Heart left ventricle (tissue), 16 donors: Measurements from ENCODE around the gene PLCL1. TPM values are rescaled to one million over a fixed set of nuclear protein-coding genes. Genes with fewer than 3 reads are reported as not detected.
A peak's percentile ranks its signal among the peaks of the same experiment; 100 is the strongest.

ENCODE experiments used
- ATAC-seq, 4 donors: fragments of 200-7000 bp; cut with Tn5 transposase; one replicate each; pipeline ENCODE4 v1.9.1; 2020 to 2022; ENCODE audit warnings: moderate library complexity in 4 of 4, mild to moderate bottlenecking in 3 of 4, moderate number of reproducible peaks in 1 of 4
- DNase-seq, 5 donors: peaks; one replicate each; pipeline ENCODE4 v3.0.0-alpha.2; 2020
- H3K27ac ChIP-seq, 12 donors: fragments of 200-600 bp; sonication (generic) in 4 of 12; one replicate each; pipeline versions ENCODE4 v1.5.0 to v1.8.0; 2016 to 2022; ENCODE audit warnings: mild to moderate bottlenecking in 2 of 12
- H3K27me3 ChIP-seq, 9 donors: fragments of 200-600 bp; sonication (generic) in 2 of 9; one replicate each; pipeline versions ENCODE4 v1.5.1 to v1.8.0; 2016 to 2022; ENCODE audit warnings: mild to moderate bottlenecking in 3 of 9
- H3K36me3 ChIP-seq, 9 donors: fragments of 200-600 bp; sonication (generic) in 2 of 9; one replicate each; pipeline versions ENCODE4 v1.5.0 to v1.8.0; 2018 to 2022; ENCODE audit warnings: mild to moderate bottlenecking in 2 of 9
- H3K4me1 ChIP-seq, 12 donors: fragments of 200-600 bp; sonication (generic) in 4 of 12; one replicate each; pipeline versions ENCODE4 v1.5.0 to v1.8.0; 2016 to 2022; ENCODE audit warnings: mild to moderate bottlenecking in 3 of 12
- H3K4me3 ChIP-seq, 12 donors: fragments of 200-600 bp; sonication (generic) in 4 of 12; one replicate each; pipeline versions ENCODE4 v1.5.0 to v1.8.0; 2017 to 2022; ENCODE audit warnings: mild to moderate bottlenecking in 9 of 12, moderate library complexity in 4 of 12
- H3K9me3 ChIP-seq, 12 donors: fragments of 200-600 bp; sonication (generic) in 4 of 12; one replicate each; pipeline versions ENCODE4 v1.5.0 to v1.8.0; 2016 to 2022; ENCODE audit warnings: mild to moderate bottlenecking in 1 of 12
- CTCF ChIP-seq, 12 donors: fragments of 200-600 bp; sonication (generic) in 4 of 12; IDR thresholded peaks; one replicate each; pipeline versions ENCODE4 v1.5.0 to v1.8.0; 2018 to 2022; ENCODE audit warnings: antibody characterized with exemption in 12 of 12, mild to moderate bottlenecking in 5 of 12
- POLR2A ChIP-seq, 2 donors: fragments of 450-650 bp; IDR thresholded peaks; one replicate each; pipeline ENCODE4 v1.6.1; 2017; ENCODE audit warnings: antibody characterized with exemption in 2 of 2, mild to moderate bottlenecking in 2 of 2, moderate library complexity in 2 of 2
- WGBS, 4 donors: extraction: QIAGEN DNeasy Blood & Tissue Kit in 2 of 4; methylation state at CpG; one replicate each; pipeline versions ENCODE4 v1.1.5 to v1.1.7; 2013 to 2018; 5-methylcytosine and 5-hydroxymethylcytosine counted together
- intact Hi-C, 10 donors: fragments of 100-400 bp; cut with DNase I; formaldehyde crosslinking; loops; one replicate each; pipeline versions ENCODE4 v1.11.1 to v1.14.2; 2022
- polyA plus RNA-seq, 2 donors: library from polyadenylated mRNA; stranded (reverse); fragments of 200-250 nt; gene quantifications; one replicate each; pipeline ENCODE4 v1.2.3, GENCODE V29; 2013
- total RNA-seq, 9 donors: library from RNA; depleted of rRNA in 2 of 9; stranded (reverse); fragments of >200 nt in 2 of 9; fragmentation: NEBNext Ultra II Directional in 3 of 9; extraction: Animal tissue kit (Norgen Biotek cat#: 25700) in 3 of 9; gene quantifications; one replicate each; pipeline versions ENCODE4 v1.1.0 to v1.2.4, GENCODE V29; 2016 to 2023
- donor health status: ischemic (EF 13 %, LVEDD 7.1; RV severe dilation, severe dysfunction).
- donor health status: healthy with polysubstance abuse.
- donor health status: DM: no; HTN: yes; CAD: no.
- donor health status: DM: no; HTN: no; CAD: no.
- donor health status: ischemic (EF 25% LVEDD 6.9; RV normal size, moderate dysfunction).
- donor health status: ischemic (EF 25% LVEDD 5.7; RV mildly dilated, moderate dysfunction).
- donor health status: healthy.
- donor health status: DM: yes; HTN: yes; CAD: no.
- donor health status: ischemic (EF 35%, LVEDD 5.7; RV mildly dilated, moderate dysfunction).
- donor health status: nonischemic (EF 11% LVEDD 7.7; RV severe dilation, severe dysfunction).
- donor health status: DM: yes; HTN: yes; CAD: no.
- donor health status: PGD.
- donor health status: ischemic (EF 29% LVEDD 5.4; RV normal size, mild dysfunction).
- donor health status: nonischemic (EF 23%, LVEDD 6.1; RV moderate dilation, normal function).

Gene PLCL1
- total and polyA plus RNA-seq, 11 donors: 22.0 to 126 (median 90.4) TPM

- peak overlapping the region in 5 of 12 donors; percentile 12 to 47 (median 39) for H3K27ac ChIP-seq
- H3K4me1 ChIP-seq: peaks cover 0 to 61% (median 25%) of the 10 kb centered on the region in 12 donors
- DNase-seq (no peak), ATAC-seq (no peak)
- H3K36me3 ChIP-seq: no peaks in the 10 kb centered on the region
- H3K9me3 ChIP-seq: no peaks in the 10 kb centered on the region
- TF ChIP-seq POLR2A (IDR thresholded peaks at IDR 0.05): no peak
- no peak for TF ChIP-seq CTCF (IDR thresholded peaks at IDR 0.05)
- intact Hi-C loops: loop anchor here in 1 of 10 donors (10.0 kb wide), 1 partner anchor 152 kb away; no protein-coding TSS in a partner anchor
- WGBS, 4 donors: 90 to 95% (median 93%) methylated on average over 2 of the region's 2 CpGs
- H3K27me3 ChIP-seq: no peaks in the 10 kb centered on the region
- H3K4me3 ChIP-seq: no peak overlapping the region
Measured at GRCh38 chr2:197972587-197972986, 168.2 kb downstream of the PLCL1 start.

GRCh38 chr2:197973772-197974171 lies 169.4 kb downstream of the PLCL1 start:
- Histone ChIP-seq H3K36me3 (no peaks in the 10 kb centered on the region), H3K9me3 (peaks cover 0 to 3% (median 0%) of the 10 kb centered on the region in 12 donors), H3K27ac (peak overlapping the region in 1 of 12 donors; percentile 6), H3K27me3 (no peaks in the 10 kb centered on the region), H3K4me1 (peaks cover 0 to 58% (median 28%) of the 10 kb centered on the region in 12 donors), H3K4me3 (no peak overlapping the region)
- ATAC-seq (no peak), DNase-seq (no peak)
- TF ChIP-seq CTCF (IDR thresholded peaks at IDR 0.05) (no peak), POLR2A (IDR thresholded peaks at IDR 0.05) (no peak)
- intact Hi-C loops: loop anchor here in 1 of 10 donors (10.0 kb wide), 1 partner anchor 151 kb away; no protein-coding TSS in a partner anchor

GRCh38 chr2:197975931-197976519 lies 171.6 kb downstream of the PLCL1 start:
- Histone ChIP-seq H3K27ac (peak overlapping the region in 1 of 12 donors; percentile 33), H3K4me1 (peaks cover 0 to 50% (median 26%) of the 10 kb centered on the region in 12 donors), H3K9me3 (peaks cover 0 to 3% (median 0%) of the 10 kb centered on the region in 12 donors), H3K27me3 (no peaks in the 10 kb centered on the region), H3K36me3 (no peaks in the 10 kb centered on the region), H3K4me3 (no peak overlapping the region)
- intact Hi-C loops: loop anchor here in 1 of 10 donors (10.0 kb wide), 1 partner anchor 149 kb away; no protein-coding TSS in a partner anchor
- WGBS, 4 donors: 65 to 75% (median 67%) methylated on average over 5 of the region's 5 CpGs
- ATAC-seq (peak in 1 of 4 donors; percentile 18), DNase-seq (no peak)
- TF ChIP-seq CTCF (IDR thresholded peaks at IDR 0.05) (no peak), POLR2A (IDR thresholded peaks at IDR 0.05) (no peak)

- H3K4me3 ChIP-seq: no peak overlapping the region
- H3K27ac ChIP-seq: peak overlapping the region in 4 of 12 donors; percentile 25 to 45 (median 42)
- no peaks in the 10 kb centered on the region for H3K36me3 ChIP-seq
- no peaks in the 10 kb centered on the region for H3K27me3 ChIP-seq
- DNase-seq (peak in 1 of 5 donors; percentile 45), ATAC-seq (peak in 2 of 4 donors; percentile 36 to 60)
- no peak for TF ChIP-seq CTCF (IDR thresholded peaks at IDR 0.05)
- no peak for TF ChIP-seq POLR2A (IDR thresholded peaks at IDR 0.05)
- intact Hi-C loops: loop anchor here in 1 of 10 donors (10.0 kb wide), 1 partner anchor 146 kb away; no protein-coding TSS in a partner anchor
- WGBS, 4 donors: 53 to 64% (median 54%) methylated on average over 4 of the region's 4 CpGs
- peaks cover 0 to 33% (median 12%) of the 10 kb centered on the region in 12 donors for H3K4me1 ChIP-seq
- H3K9me3 ChIP-seq: peaks cover 0 to 3% (median 0%) of the 10 kb centered on the region in 12 donors
Measured at GRCh38 chr2:197978971-197979370, 174.6 kb downstream of the PLCL1 start.
